ENCODE measurements around the gene ME2. TPM values are rescaled to one million over a fixed set of nuclear protein-coding genes. Genes with fewer than 3 reads are reported as not detected.

ME2 gene
- total and polyA plus RNA-seq, 2 of the 8 experiments (the other 6 are each of a cell fraction or from before 2014, with no cell fraction given) = 54.7 to 66.9 TPM

DNA sequence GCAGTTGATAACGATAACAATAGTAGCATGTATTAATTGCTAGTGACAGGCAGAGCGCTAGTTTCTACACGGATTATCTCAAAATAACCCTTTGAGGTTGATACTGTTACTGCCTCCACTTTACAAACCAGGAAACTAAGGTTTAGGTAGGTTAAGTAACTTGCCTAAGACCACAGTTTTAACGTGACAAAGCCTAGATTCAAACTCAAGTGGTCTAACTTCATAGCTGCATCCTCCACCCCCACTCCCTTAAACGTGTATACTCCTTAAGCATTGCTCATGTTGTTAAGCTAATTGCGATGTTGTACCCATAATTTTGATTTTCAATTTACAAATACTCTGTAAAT lies 1.2 kb downstream of the ME2 start:
- Histone ChIP-seq H3K4ac (replicated peaks; ENCODE audit: insufficient read length, low read depth, low read length) (no peak overlapping the region), H3K9ac (replicated peaks in 1 of 4; ENCODE audit: extremely low read depth in 1 of 4, low read depth in 3 of 4, low read length in 3 of 4) (peak overlapping the region in 3 of 4 experiments; percentile 57 to 82 (median 72); a peak in 3 of 7 replicates), H4K5ac (ENCODE audit: insufficient read length, low read depth, low read length) (no peak overlapping the region), H3K4me2 (ENCODE audit: insufficient read depth in 1 of 2, low read depth in 2 of 2, low read length in 2 of 2) (peak overlapping the region; percentile 80 to 89), H3K36me3 (ENCODE audit: control insufficient read depth in 2 of 4, insufficient read depth in 4 of 4, low read length in 3 of 4) (no peaks in the 10 kb centered on the region), H3K4me1 (replicated peaks in 1 of 4; ENCODE audit: control insufficient read depth in 3 of 4, insufficient read depth in 4 of 4, low read length in 3 of 4) (peaks cover 0 to 7% (median 2%) of the 10 kb centered on the region in 4 experiments; a peak in 4 of 7 replicates), H3K23ac (ENCODE audit: insufficient read length) (no peak overlapping the region), H3K79me2 (ENCODE audit: control insufficient read depth in 1 of 2, insufficient read depth in 2 of 2, low read length in 2 of 2) (peaks cover 12 to 57% of the 10 kb centered on the region in 2 experiments), H2BK5ac (ENCODE audit: low read depth, low read length) (no peak overlapping the region), H2BK120ac (replicated peaks; ENCODE audit: low read depth, low read length) (no peak overlapping the region), H2AK5ac (ENCODE audit: low read depth, low read length) (no peak overlapping the region), H2BK12ac (ENCODE audit: low read depth, low read length) (no peak overlapping the region), H3K56ac (replicated peaks; ENCODE audit: insufficient read length, low read depth, low read length) (no peak overlapping the region), H2BK15ac (ENCODE audit: low read length) (no peak overlapping the region), H3K18ac (ENCODE audit: extremely low read depth, low read length) (no peak overlapping the region), H3K14ac (ENCODE audit: insufficient read length) (no peak overlapping the region), H3K79me1 (ENCODE audit: low read depth, low read length) (peaks cover 4% of the 10 kb centered on the region; the same call in 1 of the 2 replicates), H3K4me3 (ENCODE audit: extremely low read depth in 1 of 4, insufficient read depth in 2 of 4, low read depth in 3 of 4, low read length in 4 of 4) (peak overlapping the region; percentile 82 to 90 (median 86)), H3K27me3 (replicated peaks in 1 of 4; ENCODE audit: control insufficient read depth in 3 of 4, extremely low read depth in 1 of 4, insufficient read depth in 3 of 4, low read length in 3 of 4) (no peaks in the 10 kb centered on the region), H4K20me1 (replicated peaks in 1 of 2; ENCODE audit: control insufficient read depth in 1 of 2, insufficient read depth in 2 of 2, low read length in 2 of 2) (peaks cover 0 to 1% of the 10 kb centered on the region in 2 experiments), H4K91ac (replicated peaks; ENCODE audit: insufficient read length, low read length) (no peak overlapping the region), H3K27ac (ENCODE audit: low read depth, low read length) (no peak overlapping the region), H2AFZ (ENCODE audit: low read length) (no peak overlapping the region), H3K23me2 (ENCODE audit: low read depth, low read length) (peaks cover 11% of the 10 kb centered on the region), H2BK20ac (ENCODE audit: low read length) (no peak overlapping the region), H4K8ac (ENCODE audit: extremely low read depth, insufficient read depth, low read length) (no peak overlapping the region; the same call in 1 of the 2 replicates), H3K9me3 (ENCODE audit: insufficient read depth in 2 of 2, low read depth in 1 of 2, low read length in 1 of 2) (no peaks in the 10 kb centered on the region; a peak in 1 of 4 replicates)
- 18% methylated on average over 6 of the region's 6 CpGs; no CpG with 5 or more reads in 1 of the 2 experiments for WGBS, 2 experiments (ENCODE audit: extremely low coverage in 1 of 2, insufficient coverage in 1 of 2, insufficient read length in 1 of 2, insufficient replicate concordance in 2 of 2, low coverage in 1 of 2, low lambda C conversion rate in 2 of 2, missing lambda C conversion rate in 1 of 2)
- ChIA-PET CTCF (ENCODE audit: partially characterized antibody) (no interaction called here), POLR2A (ENCODE audit: partially characterized antibody) (interaction anchor here (0.6 kb wide), 1 partner anchor 8 kb away, joined by 3 read pairs; no protein-coding TSS in a partner anchor)
- peak; percentile 52 for FAIRE-seq
- no peak for DNase-seq (ENCODE audit: low read depth in 1 of 2, low spot score in 2 of 2)
- no peak for TF ChIP-seq TCF12 (IDR thresholded peaks at IDR 0.05; ENCODE audit: low read depth, low read length)
- no peak for TF ChIP-seq BRCA1 (IDR thresholded peaks at IDR 0.05; ENCODE audit: low read depth, low read length)
- no peak for TF ChIP-seq POU5F1 (IDR thresholded peaks at IDR 0.05; ENCODE audit: low read depth, low read length)
- TF ChIP-seq MAX (IDR thresholded peaks at IDR 0.05) = no peak
- TF ChIP-seq GTF2F1 (IDR thresholded peaks at IDR 0.05; ENCODE audit: borderline replicate concordance, low read depth, low read length) = no peak
- no peak for TF ChIP-seq EP300 (IDR thresholded peaks at IDR 0.05; ENCODE audit: borderline replicate concordance in 1 of 2, low read depth in 2 of 2, low read length in 2 of 2)
- TF ChIP-seq RAD21 (IDR thresholded peaks at IDR 0.05 in 1 of 2, conservative IDR thresholded peaks at IDR 0.05 in 1 of 2; ENCODE audit: low read depth in 2 of 2, low read length in 2 of 2) = no peak
- no peak for TF ChIP-seq PHF8 (conservative IDR thresholded peaks at IDR 0.05; ENCODE audit: low read depth, low read length)
- TF ChIP-seq POLR2AphosphoS5 (IDR thresholded peaks at IDR 0.05; ENCODE audit: low read depth, low read length) = no peak
- TF ChIP-seq ATF3 (IDR thresholded peaks at IDR 0.05; ENCODE audit: insufficient read depth, low read depth, low read length) = no peak
- TF ChIP-seq SRF (IDR thresholded peaks at IDR 0.05; ENCODE audit: low read depth, low read length) = no peak
- no peak for TF ChIP-seq SIRT6 (IDR thresholded peaks at IDR 0.05; ENCODE audit: low read length)
- no peak for TF ChIP-seq SAP30 (IDR thresholded peaks at IDR 0.05; ENCODE audit: insufficient read depth, insufficient replicate concordance, low read length)

Data from H1 (cell line).